Activated naive CD4-positive, alpha-beta T cell treated with Interleukin-2 at 50 U/mL for 16 hours (primary cell): ENCODE results near the gene LTBP4.

Source experiments
- DNase-seq: peaks from one replicate; pipeline ENCODE4 v3.0.0-alpha.2; 2020

LTBP4 gene

GRCh38 chr19:40598918-40599307 lies 2.3 kb upstream of the LTBP4 start:
- DNase-seq = no peak

- DNase-seq = peak; percentile 19
Measured at GRCh38 chr19:40599331-40599901, 1.8 kb upstream of the LTBP4 start.

GRCh38 chr19:40599902-40600569 lies 1.1 kb upstream of the LTBP4 start:
- DNase-seq = no peak

GRCh38 chr19:40600570-40601133 lies 517 bp upstream of the LTBP4 start:
- no peak for DNase-seq

- no peak for DNase-seq
Measured at GRCh38 chr19:40603071-40603388, 1.9 kb downstream of the LTBP4 start.

- peak; percentile 98 for DNase-seq
Measured at GRCh38 chr19:40603389-40604170, 2.4 kb downstream of the LTBP4 start.

GRCh38 chr19:40604171-40604646 lies 3.0 kb downstream of the LTBP4 start:
- DNase-seq = no peak

- DNase-seq = peak; percentile 24
Measured at GRCh38 chr19:40604647-40605215, 3.6 kb downstream of the LTBP4 start.

GRCh38 chr19:40605216-40605971 lies 4.2 kb downstream of the LTBP4 start:
- DNase-seq = peak; percentile 81

- no peak for DNase-seq
Measured at GRCh38 chr19:40607311-40608239, 6.4 kb downstream of the LTBP4 start.

- DNase-seq = no peak
Measured at GRCh38 chr19:40608240-40608621, 7.1 kb downstream of the LTBP4 start.

- DNase-seq = no peak
Measured at GRCh38 chr19:40608957-40609356, 7.8 kb downstream of the LTBP4 start.

GRCh38 chr19:40609561-40610395 lies 8.6 kb downstream of the LTBP4 start:
- peak; percentile 91 for DNase-seq

- DNase-seq = peak; percentile 64
Measured at GRCh38 chr19:40610396-40611064, 9.4 kb downstream of the LTBP4 start.

- DNase-seq = peak; percentile 39
Measured at GRCh38 chr19:40611096-40611495, 9.9 kb downstream of the LTBP4 start.

GRCh38 chr19:40611900-40612698 lies 10.9 kb downstream of the LTBP4 start:
- DNase-seq = no peak

GRCh38 chr19:40612831-40613689 lies 11.9 kb downstream of the LTBP4 start:
- peak; percentile 76 for DNase-seq
